ENCODE data around the gene CNR2.
A peak's percentile ranks its signal among the peaks of the same experiment; 100 is the strongest.
"Not testable (repeated sequence)": the region's sequence is repeated elsewhere in the genome, so short reads cannot be mapped to it uniquely, and the experiment has no call there.

Gene CNR2

DNA sequence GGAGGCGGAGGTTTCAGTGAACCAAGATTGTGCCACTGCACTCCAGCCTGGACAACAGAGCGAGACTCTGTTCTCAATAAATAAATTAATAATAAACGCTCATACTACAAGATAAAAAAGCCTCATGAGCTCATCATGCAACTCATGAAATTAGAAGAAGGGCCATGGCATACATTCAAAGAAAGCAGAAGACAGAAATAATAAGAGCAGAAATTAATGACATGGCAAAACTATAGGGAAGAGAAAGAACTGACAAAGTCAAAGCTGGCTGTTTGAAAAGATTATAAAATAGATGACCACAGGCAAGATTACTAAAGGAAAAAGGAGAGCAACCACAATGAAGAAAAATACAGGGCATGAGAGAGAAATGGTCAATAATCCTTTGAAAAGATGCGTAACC lies 30.4 kb downstream of the CNR2 start:
- no peak for DNase-seq (ENCODE audit: low read depth)

DNA sequence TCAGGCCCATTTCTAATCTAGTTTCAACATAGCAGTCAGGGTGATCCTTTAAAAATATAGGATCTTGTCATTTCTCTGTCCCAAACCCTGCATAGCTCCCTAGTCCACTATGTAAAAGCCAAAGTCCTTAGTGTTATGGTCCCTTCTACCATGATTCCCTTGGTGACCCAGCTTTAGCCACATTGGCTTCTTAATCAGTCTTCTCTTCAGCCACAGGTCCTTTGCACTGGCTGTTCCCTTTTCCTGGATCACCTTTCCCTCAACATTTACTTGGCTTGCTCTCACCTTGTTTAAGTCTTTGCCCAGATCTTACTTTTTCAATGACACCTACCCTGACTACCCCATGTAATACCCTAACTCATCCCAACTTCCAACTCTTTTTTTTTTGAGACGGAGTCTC lies 33.4 kb downstream of the CNR2 start:
- DNase-seq (ENCODE audit: low read depth) = no peak

DNA sequence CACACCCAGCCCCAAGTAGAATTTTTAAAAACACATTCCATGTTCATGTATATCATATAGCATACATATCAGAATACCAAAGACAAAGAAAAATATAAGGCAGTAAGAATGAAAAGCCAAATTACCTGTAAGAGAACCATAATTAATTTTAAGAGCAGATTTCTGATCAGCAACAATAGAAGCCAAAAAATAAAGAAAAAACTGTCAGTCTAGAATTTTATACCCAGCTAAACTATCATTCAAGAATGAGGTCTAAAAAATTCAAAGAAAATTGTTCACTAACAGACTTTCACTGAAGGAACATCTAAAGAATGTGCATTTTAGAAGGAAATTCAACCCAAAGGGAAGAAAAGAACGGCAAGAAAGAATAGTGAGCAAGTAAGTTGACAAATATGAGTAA lies 34.5 kb downstream of the CNR2 start:
- DNase-seq (ENCODE audit: low read depth) = no peak

DNA sequence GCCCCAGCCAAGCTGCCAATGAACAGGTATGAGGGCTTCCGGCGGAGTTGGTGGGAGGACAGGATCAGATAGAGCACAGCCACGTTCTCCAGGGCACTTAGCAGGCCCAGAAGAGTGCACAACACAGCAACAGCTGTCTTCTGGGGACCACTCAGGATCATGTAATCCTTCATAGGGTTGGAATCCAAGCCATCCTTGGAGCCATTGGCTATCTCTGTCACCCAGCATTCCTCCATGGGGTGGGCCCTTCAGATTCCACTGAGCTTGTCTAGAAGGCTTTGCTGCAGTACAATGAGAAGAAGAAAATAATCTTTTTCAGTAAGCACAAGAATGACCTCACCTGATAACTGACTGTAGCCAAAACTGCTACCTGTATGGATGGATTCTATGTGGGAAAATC lies 37.8 kb downstream of the CNR2 start:
- no peak for DNase-seq (ENCODE audit: low read depth)

DNA sequence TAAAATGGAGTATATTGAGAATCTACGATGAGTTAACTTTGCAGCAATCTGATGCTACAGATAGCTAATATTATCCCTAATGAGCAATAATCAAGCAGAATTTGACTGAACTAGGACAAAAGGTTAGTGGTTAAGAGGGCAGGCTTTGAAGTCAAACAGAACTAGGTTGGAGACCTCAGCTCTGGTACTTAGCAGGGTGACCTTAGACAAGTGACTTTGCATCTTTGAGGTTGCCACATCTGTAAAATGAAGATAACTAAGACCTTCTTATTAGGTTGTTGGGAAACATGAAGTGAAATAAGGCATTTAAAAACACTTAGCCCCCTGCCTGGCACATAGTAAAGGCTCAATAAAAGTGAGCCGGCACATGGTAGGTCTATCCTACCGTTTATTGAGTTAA lies 40.7 kb downstream of the CNR2 start:
- no peak for DNase-seq (ENCODE audit: low read depth)

DNA sequence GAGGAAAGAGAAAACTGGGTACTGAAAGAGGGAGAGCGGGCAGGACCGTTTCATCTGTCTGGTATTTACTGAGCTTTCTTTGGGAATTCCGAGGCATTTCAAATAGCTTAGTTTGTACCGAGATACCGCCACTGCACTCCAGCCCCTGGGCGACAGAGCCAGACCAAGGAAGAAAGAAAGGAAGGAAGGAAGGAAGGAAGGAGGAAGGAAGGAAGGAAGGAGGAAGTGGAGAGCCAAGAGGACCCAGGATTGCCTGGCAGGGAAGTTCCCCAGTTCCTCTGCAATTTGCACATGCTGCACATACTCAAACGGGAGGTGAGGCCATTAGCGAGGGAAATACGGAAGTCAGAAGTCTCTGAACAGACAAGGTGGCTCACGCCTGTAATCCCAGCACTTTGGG lies 44.1 kb downstream of the CNR2 start:
- no peak for DNase-seq (ENCODE audit: low read depth)

DNA sequence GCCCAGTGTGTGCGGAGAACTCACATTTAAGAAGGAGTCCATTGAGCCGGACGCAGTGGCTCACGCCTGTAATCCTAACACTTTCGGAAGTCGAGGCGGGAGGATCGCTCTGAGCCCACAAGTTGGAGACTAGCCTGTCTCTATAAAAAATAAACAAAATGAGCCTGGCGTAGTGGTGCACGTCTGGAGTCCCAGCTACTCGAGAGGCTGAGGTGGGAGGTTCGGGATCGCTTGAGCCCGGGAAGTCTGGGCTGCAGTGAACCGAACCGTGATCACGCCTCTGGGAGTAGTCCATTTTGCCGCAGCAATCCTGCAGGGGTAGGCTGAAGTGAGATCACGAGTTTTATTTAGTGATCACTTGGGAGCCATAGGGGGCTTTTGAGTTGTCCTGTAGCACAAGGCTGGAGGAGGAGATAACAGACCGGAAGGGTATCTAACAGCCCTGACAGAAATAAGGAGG lies 44.6 kb downstream of the CNR2 start:
- no peak for DNase-seq (ENCODE audit: low read depth)

DNA sequence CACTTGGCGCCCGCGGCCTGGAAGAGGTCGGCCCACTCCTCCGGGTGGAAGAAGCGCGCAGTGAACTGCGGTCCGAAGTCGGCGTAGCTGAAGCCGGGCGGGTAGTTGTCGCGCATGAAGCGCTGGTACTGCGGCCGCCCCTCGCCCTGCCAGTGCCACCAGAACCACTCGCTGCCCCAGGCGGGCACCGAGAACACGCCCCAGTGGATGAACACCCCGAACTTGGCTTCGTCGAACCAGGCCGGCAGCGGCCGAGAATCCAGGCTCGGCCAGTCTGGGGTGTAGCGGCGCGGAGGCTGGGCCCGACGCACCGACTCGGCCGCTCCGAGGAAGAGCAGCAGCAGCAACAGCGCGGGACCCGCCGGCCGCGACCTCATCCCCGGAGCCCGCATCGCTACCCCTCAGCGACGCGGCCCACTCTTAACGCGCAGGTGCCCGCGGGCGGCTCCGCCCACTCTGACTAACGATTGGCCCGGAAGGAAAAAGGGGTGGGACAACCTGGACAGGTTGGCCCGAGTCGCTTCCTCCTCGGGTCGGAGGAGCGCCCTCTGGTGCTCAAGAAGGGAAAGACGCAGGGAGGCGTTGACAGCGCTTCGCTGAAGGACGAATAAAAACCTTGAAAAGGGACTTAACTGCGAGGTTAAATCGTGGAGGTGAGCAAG lies 45.1 kb downstream of the CNR2 start, which contains the start of gene FUCA1:
Gene FUCA1, minus strand, starts transcription at position 396 of the 662 bp plus-strand sequence. Its CDS starts 4 bp downstream, at position 392.
- DNase-seq (ENCODE audit: low read depth) = peak; percentile 60

DNA sequence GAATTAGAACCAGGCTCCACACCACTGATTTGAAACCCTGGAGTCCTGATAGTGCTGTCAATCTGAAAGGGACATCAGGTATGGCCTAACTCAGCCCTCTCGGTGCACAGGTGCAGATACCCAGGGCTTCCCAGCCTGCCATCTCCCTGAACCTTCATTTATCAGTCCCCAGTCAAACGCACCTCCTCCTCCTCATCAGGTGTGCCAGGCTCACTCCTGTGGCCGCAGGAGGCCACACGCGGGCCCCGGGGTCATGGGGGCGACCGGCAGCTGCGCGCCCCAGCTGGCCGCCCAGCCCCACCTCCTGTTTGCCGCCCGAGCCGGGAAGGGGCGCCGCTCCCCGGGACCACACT lies 45.6 kb downstream of the CNR2 start:
- no peak for DNase-seq (ENCODE audit: low read depth)

DNA sequence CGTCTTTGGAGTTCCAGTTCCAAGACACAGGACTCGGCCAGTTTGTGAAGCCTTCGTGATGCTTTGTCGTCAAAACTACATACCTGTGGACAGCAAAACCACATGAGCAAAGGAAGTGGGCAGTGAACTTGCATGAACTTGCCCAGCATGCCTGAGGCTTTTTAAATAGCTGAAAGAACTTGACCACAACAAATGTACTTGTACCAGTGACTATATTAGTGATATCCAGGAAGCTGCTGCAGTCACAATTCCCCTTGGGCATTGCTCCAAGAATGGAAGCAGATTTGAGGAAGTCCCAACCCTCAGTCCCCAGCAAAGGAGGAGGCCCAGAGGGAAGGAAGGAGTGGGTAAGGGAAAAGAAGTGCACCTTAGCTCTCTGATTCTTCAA lies 47.6 kb downstream of the CNR2 start:
- DNase-seq (ENCODE audit: low read depth) = peak; percentile 60

DNA sequence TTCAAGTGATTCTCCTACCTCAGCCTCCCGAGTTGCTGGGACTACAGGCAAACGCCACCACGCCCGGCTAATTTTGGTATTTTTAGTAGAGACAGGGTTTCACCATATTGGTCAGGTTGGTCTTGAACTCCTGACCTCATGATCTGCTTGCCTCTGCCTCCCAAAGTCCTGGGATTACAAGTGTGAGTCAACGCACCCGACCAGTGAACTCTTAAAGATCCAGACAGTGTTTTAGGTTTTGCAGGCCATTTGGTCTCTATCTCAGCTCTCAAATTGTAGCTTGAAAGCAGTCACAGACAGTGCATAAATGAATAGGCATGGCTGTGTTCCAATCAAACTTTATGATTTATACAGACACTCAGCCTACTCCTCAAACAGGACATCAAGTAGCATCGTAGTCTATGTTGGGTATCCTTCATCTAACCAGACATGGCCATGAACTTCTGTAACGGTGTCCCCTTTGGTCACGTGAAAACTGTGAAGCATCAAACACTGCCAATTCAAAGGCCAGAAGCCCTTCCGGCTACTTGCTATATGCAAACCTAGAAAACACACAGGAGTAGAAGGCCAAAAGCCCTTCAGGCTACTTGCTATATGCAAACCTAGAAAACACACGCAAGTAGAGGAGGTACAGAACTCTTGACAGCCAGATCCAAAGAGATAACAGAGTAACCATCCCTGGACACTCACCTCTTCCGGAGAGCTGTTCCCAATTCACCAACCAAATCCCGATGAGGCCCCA lies 48.2 kb downstream of the CNR2 start:
- no peak for DNase-seq (ENCODE audit: low read depth)

DNA sequence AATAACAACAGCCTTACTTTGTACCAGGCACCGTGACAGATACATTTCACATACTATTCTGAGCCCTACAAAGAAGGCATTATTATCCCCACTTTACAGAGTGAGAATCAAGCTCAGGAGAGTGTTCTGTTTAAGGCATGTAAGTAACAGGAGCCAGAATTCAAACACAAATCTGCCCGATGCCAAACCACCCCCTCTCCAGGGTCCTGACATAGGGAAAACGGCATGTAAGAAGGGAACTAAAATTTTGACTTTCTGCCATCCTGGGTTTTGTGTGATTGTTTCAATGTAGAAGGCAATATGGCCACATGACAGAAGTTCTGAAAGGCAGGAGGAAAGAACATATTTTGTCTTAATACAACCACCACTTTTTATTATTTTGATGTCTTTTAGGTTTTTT lies 50.5 kb downstream of the CNR2 start:
- no peak for DNase-seq (ENCODE audit: low read depth)

DNA sequence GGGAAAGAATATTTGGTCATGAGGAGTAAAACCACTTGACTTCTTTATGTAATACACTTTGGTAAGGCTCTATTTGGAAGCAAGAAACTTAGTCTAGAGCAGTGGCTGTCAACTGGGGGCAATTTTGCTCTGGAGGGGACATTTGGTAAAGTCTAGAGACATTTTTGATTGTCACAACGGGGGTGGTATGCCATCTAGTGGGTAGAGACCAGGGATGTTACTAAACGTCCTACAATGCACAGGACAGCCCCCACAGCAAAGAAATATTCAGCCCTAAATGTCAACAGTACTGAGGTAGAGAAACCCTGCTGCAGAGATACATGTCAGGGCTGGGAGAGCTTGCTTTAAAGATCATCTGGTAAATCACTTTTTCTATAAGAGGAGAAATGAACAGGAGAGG lies 58.6 kb downstream of the CNR2 start:
- DNase-seq (ENCODE audit: low read depth) = no peak

DNA sequence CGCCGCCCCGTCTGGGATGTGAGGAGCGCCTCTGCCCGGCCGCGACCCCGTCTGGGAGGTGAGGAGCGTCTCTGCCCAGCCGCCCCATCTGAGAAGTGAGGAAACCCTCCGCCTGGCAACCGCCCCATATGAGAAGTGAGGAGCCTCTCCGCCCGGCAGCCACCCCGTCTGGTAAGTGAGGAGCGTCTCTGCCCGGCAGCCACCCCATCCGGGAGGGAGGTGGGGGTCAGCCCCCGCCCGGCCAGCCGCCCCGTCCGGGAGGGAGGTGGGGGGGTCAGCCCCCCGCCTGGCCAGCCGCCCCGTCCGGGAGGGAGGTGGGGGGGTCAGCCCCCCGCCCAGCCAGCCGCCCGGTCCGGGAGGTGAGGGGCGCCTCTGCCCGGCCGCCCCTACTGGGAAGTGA lies 60.0 kb downstream of the CNR2 start:
- not testable (repeated sequence) for DNase-seq (ENCODE audit: low read depth)

DNA sequence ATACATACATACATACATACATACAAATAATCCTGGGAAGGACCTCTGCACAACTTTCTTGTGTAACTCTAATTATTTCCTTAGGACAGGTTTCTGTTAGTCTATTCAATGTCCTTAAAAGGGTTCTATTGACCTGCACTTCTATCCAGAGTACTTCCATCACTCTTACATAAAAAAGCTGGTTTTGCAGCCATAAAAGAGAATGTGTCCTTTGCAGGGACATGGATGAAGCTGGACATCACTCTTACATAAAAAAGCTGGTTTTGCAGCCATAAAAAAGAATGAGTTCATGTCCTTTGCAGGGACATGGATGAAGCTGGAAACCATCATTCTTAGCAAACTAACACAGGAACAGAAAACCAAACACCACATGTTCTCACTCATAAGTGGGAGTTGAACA lies 61.8 kb downstream of the CNR2 start:
- not testable (repeated sequence) for DNase-seq (ENCODE audit: low read depth)

DNA sequence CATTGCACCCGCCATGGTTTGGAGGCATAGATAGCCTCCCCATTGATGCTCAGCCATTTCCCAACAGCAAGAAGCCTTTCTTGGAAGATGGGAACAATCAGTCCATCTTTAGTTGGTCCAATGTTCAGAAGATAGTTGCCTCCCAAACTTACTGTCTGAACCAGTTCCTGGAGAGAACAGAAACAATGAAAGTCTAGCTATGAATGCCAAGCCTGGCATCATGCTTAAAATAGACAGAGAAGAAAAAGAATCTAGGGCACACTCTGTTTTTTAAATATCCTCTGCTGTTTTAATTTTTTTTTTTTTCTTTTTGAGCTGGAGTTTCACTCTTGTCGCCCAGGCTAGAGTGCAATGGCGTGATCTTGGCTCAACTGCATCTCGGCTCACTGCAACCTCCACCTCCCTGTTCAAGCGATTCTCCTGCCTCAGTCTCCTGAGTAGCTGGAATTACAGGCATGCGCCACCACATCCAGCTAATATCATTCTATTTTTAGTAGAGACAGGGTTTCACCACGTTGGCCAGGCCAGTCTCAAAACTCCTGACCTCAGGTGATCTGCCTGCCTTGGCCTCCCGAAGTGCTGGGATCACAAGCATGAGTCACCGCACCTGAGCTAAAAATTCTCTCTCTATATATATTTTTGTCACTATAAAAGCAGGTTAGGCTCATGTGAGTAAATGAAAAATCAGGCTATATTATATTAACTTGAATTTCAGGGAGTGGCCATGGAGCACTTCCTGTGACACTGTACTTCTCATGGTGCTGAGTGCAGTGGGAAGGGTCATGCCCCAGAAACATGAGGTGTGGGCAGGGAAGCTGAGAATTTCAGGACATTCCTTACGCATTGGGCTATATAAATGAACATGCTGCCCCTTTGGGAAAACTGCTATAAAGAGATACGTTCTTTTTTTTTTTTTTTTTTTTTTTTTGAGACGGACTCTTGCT lies 64.2 kb downstream of the CNR2 start:
- no peak for DNase-seq (ENCODE audit: low read depth)

DNA sequence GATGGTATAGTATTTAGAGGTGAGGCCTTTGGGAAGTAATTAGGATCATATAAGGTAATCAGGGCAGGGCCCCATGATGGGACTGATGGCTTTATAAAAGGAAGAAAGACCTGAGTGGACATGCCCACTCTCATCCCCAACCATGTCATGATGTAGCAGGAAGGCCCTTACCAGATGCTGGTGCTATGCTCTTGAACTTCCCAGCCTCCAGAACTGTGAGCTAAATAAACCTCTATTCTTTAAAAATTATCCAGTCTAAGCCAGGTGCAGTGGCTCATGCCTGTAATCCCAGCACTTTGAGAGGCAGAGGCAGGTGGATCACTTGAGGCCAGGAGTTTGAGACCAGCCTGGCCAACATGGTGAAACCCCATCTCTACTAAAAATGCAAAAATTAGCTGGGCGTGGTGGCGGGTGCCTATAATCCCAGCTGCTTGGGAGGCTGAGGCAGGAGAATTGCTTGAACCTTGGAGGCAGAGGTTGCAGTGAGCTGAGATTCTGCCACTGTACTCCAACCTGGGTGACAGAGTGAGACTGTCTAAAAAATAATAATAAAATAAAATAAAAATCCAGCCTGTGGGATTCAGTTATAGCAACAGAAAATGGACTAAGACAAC lies 65.6 kb downstream of the CNR2 start:
- not testable (repeated sequence) for DNase-seq (ENCODE audit: low read depth)

DNA sequence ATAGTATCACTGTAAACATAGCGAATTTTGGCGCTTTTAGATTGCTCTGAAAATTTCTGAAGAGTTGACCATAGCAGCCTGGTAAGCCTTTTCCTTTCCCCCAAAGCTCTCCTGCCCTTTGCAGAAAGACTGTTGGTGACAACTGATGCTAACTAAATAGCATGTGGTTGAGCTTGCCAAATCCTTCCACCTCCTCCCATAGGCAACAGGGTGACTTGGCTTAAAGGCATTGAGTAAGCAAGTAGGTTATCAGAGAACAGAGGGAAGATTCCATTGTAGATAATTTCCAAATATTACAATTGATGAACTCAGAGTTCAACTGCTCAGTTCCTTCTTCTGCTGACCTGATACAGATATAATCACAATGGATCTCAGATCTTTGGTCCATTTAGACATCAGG lies 68.0 kb downstream of the CNR2 start:
- DNase-seq (ENCODE audit: low read depth) = no peak

DNA sequence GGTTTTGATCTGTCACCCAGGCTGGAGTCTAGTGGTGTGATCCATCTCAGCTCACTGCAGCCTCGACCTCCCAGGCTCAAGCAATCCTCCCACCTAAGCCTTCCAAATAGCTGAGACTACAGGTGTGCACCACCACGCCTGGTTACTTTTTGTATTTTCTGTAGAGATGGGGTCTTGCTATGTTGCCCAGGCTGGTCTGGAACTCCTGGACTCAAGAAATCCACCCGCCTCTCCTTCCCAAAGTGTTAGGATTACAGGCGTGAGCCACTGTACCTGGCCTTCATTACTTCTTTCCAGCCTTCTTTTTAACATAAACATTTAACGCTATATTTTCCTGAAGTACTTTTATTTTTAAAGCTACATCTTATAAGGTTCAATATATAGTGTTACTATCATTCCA lies 69.5 kb downstream of the CNR2 start:
- no peak for DNase-seq (ENCODE audit: low read depth)

DNA sequence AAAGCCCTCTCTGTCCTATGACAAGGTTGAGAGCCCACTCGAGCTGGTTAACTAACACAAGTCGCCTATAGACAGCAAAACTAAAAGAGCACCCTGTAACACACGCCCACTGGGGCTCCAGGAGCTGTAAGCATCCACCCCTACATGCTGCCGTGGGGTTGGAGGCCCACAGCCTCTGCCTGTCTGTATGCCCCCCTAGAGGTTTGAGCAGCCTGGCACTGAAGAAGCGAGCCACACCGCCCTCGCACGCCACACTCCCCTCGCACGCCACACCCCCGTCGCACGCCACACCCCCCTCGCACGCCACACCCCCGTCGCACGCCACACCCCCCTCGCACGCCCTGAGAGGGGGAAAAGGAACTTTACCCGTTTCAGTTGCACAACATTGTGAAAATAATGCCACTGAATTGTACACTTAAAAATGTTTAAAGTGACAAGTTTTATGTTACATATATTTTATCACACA lies 74.7 kb downstream of the CNR2 start:
- no peak for DNase-seq (ENCODE audit: low read depth)

DNA sequence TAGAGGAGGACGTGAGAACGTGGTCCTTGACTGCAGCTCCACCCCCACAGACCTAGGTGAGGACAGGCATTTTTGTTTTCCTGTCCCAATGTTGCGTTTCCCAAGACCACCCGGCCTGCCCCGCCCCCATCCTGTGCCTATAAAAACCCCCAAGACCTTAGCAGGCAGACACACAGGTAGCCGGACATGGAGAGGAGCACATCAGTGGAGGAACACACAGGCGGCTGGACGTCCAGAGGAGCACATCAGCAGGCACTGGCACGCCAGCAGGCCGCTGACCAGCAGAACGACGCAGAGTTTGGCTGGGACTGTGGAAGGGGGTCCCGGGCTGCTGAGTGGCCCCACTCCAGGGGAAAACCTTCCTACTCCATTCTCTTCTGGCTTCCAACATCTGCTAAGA lies 75.3 kb downstream of the CNR2 start:
- no peak for DNase-seq (ENCODE audit: low read depth)

DNA sequence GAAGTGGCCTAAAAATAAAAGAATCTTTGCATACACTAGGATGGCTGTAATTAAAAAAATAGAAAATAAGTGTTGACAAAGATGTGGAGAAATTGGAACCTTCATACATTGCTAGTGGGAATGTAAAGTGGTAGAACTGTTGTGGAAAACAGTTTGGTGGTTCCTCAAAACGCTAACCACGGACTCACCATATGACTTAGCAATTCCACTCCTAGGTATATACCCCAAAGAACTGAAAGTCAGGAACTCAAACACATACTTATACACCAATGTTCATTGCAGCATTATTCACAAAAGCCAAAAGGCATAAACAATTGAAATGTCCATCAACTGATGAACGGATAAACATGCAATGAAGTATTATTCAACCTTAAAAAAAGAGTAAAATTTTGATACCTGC lies 77.1 kb downstream of the CNR2 start:
- no peak for DNase-seq (ENCODE audit: low read depth)

Measured in HS-5 (cell line).